HepG2 (cell line): ENCODE data around the gene ARID5B. TPM values are rescaled to one million over a fixed set of nuclear protein-coding genes. Genes with fewer than 3 reads are reported as not detected.

Experiments
- NFE2 ChIP-seq: sonication (generic); formaldehyde crosslinking; IDR thresholded peaks from 2 replicates; pipeline ENCODE4 v1.4.0; 2020; ENCODE audit warnings: missing genetic modification reagents
- PBX3 ChIP-seq: sonication (generic); formaldehyde crosslinking; IDR thresholded peaks from 2 replicates; pipeline ENCODE4 v1.8.1; 2023; ENCODE audit warnings: missing genetic modification reagents, inconsistent platforms, borderline replicate concordance
- SMYD3 ChIP-seq: sonication (generic); formaldehyde crosslinking; IDR thresholded peaks from 2 replicates; pipeline ENCODE4 v1.8.1; 2023; ENCODE audit warnings: mild to moderate bottlenecking, missing genetic modification reagents
- TFDP1 ChIP-seq: IDR thresholded peaks from 2 replicates; pipeline ENCODE4 v1.6.1; 2016; ENCODE audit warnings: missing compliant biosample characterization, missing genetic modification reagents, borderline replicate concordance
- TRAFD1 ChIP-seq: sonication (generic); formaldehyde crosslinking; IDR thresholded peaks from 2 replicates; pipeline ENCODE4 v1.5.1; 2020; ENCODE audit warnings: missing genetic modification reagents, mild to moderate bottlenecking, borderline replicate concordance
- ZBED4 ChIP-seq: sonication (generic); formaldehyde crosslinking; IDR thresholded peaks from 2 replicates; pipeline ENCODE4 v1.4.0; 2020; ENCODE audit warnings: missing genetic modification reagents, borderline replicate concordance
- ZNF614 ChIP-seq: IDR thresholded peaks from 2 replicates; pipeline ENCODE4 v1.6.1; 2018; ENCODE audit warnings: missing biosample characterization, missing genetic modification reagents, inconsistent platforms, borderline replicate concordance
- ZSCAN20 ChIP-seq: sonication (generic); formaldehyde crosslinking; IDR thresholded peaks from 2 replicates; pipeline ENCODE4 v1.4.0; 2020; ENCODE audit warnings: missing genetic modification reagents, mild to moderate bottlenecking, borderline replicate concordance
- polyA plus RNA-seq, 8 experiments: library from polyadenylated mRNA; depleted of rRNA in 3 of 8; stranded (reverse) in 7 of 8; unstranded in 1 of 8; fragments of >200 nt; fragmentation: Illumina TruSeq in 4 of 8; extraction: Trizol in 4 of 8; gene quantifications; 2 replicates each; pipeline versions ENCODE4 v1.2.1 to v1.2.3, GENCODE V29; 2011 to 2016; ENCODE audit warnings: low read depth in 4 of 8, missing spikeins in 1 of 8, mixed read lengths in 1 of 8; ENCODE audit not compliant: insufficient read depth in 1 of 8
- total RNA-seq, 5 experiments: library from RNA; depleted of rRNA; stranded (reverse); fragments of >200 nt; fragmentation: Illumina TruSeq; extraction: Trizol; gene quantifications; 2 replicates each; pipeline ENCODE4 v1.2.3, GENCODE V29; 2016; ENCODE audit warnings: low read depth in 1 of 5
- TF ChIP-seq, protein P1 (sequence below): sonication (generic); formaldehyde crosslinking; IDR thresholded peaks from one replicate; pipeline ENCODE4 v1.5.1; 2020; ENCODE audit warnings: mild to moderate bottlenecking, missing genetic modification reagents; ENCODE audit errors: not compliant biosample characterization
- TF ChIP-seq, protein P2 (sequence below): sonication (generic); formaldehyde crosslinking; IDR thresholded peaks from 2 replicates; pipeline ENCODE4 v1.5.0; 2020; ENCODE audit warnings: mild to moderate bottlenecking, low read depth, missing genetic modification reagents, borderline replicate concordance

ARID5B gene
- total and polyA plus RNA-seq, 2 of the 13 experiments (the other 11 are each of a cell fraction or from before 2014, with no cell fraction given): 6.2 to 21.1 TPM

GRCh38 chr10:62045765-62046521 is 144.4 kb downstream of the ARID5B start (continued):
- TF ChIP-seq TRAFD1 (CRISPR knock-in tag): no peak
- no peak for TF ChIP-seq ZBED4
- TF ChIP-seq ZSCAN20 (CRISPR knock-in tag): no peak
- no peak for TF ChIP-seq SMYD3 (CRISPR knock-in tag)
- no peak for TF ChIP-seq NFE2 (CRISPR knock-in tag)
- no peak for TF ChIP-seq PBX3 (CRISPR knock-in tag)
- TF ChIP-seq ZNF614 (CRISPR knock-in tag): no peak
- TF ChIP-seq, protein P1, sequence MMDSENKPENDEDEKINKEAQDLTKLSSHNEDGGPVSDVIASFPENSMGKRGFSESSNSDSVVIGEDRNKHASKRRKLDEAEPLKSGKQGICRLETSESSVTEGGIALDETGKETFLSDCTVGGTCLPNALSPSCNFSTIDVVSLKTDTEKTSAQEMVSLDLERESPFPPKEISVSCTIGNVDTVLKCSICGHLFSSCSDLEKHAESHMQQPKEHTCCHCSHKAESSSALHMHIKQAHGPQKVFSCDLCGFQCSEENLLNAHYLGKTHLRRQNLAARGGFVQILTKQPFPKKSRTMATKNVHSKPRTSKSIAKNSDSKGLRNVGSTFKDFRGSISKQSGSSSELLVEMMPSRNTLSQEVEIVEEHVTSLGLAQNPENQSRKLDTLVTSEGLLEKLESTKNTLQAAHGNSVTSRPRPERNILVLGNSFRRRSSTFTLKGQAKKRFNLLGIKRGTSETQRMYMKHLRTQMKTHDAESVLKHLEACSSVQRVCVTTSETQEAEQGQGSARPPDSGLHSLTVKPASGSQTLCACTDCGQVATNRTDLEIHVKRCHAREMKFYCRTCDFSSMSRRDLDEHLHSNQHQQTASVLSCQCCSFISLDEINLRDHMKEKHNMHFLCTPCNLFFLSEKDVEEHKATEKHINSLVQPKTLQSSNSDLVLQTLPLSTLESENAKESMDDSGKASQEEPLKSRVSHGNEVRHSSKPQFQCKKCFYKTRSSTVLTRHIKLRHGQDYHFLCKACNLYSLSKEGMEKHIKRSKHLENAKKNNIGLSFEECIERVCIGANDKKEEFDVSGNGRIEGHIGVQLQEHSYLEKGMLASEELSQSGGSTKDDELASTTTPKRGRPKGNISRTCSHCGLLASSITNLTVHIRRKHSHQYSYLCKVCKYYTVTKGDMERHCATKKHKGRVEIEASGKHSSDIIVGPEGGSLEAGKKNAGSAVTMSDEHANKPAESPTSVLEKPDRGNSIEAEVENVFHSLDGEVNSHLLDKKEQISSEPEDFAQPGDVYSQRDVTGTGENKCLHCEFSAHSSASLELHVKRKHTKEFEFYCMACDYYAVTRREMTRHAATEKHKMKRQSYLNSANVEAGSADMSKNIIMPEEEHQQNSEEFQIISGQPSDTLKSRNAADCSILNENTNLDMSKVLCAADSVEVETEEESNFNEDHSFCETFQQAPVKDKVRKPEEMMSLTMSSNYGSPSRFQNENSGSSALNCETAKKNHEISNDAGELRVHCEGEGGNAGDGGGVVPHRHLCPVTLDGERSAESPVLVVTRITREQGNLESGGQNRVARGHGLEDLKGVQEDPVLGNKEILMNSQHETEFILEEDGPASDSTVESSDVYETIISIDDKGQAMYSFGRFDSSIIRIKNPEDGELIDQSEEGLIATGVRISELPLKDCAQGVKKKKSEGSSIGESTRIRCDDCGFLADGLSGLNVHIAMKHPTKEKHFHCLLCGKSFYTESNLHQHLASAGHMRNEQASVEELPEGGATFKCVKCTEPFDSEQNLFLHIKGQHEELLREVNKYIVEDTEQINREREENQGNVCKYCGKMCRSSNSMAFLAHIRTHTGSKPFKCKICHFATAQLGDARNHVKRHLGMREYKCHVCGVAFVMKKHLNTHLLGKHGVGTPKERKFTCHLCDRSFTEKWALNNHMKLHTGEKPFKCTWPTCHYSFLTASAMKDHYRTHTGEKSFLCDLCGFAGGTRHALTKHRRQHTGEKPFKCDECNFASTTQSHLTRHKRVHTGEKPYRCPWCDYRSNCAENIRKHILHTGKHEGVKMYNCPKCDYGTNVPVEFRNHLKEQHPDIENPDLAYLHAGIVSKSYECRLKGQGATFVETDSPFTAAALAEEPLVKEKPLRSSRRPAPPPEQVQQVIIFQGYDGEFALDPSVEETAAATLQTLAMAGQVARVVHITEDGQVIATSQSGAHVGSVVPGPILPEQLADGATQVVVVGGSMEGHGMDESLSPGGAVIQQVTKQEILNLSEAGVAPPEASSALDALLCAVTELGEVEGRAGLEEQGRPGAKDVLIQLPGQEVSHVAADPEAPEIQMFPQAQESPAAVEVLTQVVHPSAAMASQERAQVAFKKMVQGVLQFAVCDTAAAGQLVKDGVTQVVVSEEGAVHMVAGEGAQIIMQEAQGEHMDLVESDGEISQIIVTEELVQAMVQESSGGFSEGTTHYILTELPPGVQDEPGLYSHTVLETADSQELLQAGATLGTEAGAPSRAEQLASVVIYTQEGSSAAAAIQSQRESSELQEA (CRISPR knock-in tag): no peak
- TF ChIP-seq TFDP1 (CRISPR knock-in tag): no peak
- TF ChIP-seq, protein P2, sequence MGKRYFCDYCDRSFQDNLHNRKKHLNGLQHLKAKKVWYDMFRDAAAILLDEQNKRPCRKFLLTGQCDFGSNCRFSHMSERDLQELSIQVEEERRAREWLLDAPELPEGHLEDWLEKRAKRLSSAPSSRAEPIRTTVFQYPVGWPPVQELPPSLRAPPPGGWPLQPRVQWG (CRISPR knock-in tag): no peak
